AG04450 (cell line): ENCODE measurements around the gene APCDD1L. TPM values are rescaled to one million over a fixed set of nuclear protein-coding genes. Genes with fewer than 3 reads are reported as not detected.
A peak's percentile ranks its signal among the peaks of the same experiment; 100 is the strongest.

ENCODE experiments used
- CTCF ChIA-PET: fragments of 300-600, 350-600 bp; formaldehyde crosslinking; extraction: SDS; loops from one replicate; lab custom pipeline; 2022; ENCODE audit warnings: antibody characterized with exemption, inconsistent platforms; lab: Charles Lee
- POLR2A ChIA-PET: fragments of 350-600 bp; formaldehyde crosslinking; extraction: SDS; loops from one replicate; lab custom pipeline; 2021; ENCODE audit warnings: antibody characterized with exemption, inconsistent platforms; lab: Yijun Ruan, JAX
- DNase-seq: peaks from one replicate; pipeline ENCODE4 v3.0.0-alpha.2; 2011; ENCODE audit warnings: low read depth, low spot score
- H3K27ac ChIP-seq: one replicate; pipeline ENCODE4 v1.5.1; 2012; ENCODE audit warnings: low read depth, low read length, control low read depth
- H3K27me3 ChIP-seq: one replicate; pipeline ENCODE4 v1.6.0; 2012; ENCODE audit warnings: low read length; ENCODE audit not compliant: control insufficient read depth, insufficient read depth
- H3K4me3 ChIP-seq: 2 replicates; pipeline ENCODE4 v1.5.1; 2011; ENCODE audit warnings: mild to moderate bottlenecking, low read depth, low read length, control low read depth
- H3K9me3 ChIP-seq: 2 replicates; pipeline ENCODE4 v1.5.1; 2012; ENCODE audit warnings: low read length; ENCODE audit not compliant: control insufficient read depth, insufficient read depth
- polyA plus RNA-seq: library from polyadenylated mRNA; depleted of rRNA; stranded (reverse); fragments of >200 nt; gene quantifications from 2 replicates; pipeline ENCODE4 v1.2.3, GENCODE V29; 2011
- TF ChIP-seq, protein P1 (sequence below): IDR thresholded peaks from 2 replicates; pipeline ENCODE4 v1.5.1; 2011; ENCODE audit warnings: low read depth, low read length, control low read depth, inconsistent platforms

APCDD1L gene
- polyA plus RNA-seq, 1 experiment, result 8.6 TPM

DNA sequence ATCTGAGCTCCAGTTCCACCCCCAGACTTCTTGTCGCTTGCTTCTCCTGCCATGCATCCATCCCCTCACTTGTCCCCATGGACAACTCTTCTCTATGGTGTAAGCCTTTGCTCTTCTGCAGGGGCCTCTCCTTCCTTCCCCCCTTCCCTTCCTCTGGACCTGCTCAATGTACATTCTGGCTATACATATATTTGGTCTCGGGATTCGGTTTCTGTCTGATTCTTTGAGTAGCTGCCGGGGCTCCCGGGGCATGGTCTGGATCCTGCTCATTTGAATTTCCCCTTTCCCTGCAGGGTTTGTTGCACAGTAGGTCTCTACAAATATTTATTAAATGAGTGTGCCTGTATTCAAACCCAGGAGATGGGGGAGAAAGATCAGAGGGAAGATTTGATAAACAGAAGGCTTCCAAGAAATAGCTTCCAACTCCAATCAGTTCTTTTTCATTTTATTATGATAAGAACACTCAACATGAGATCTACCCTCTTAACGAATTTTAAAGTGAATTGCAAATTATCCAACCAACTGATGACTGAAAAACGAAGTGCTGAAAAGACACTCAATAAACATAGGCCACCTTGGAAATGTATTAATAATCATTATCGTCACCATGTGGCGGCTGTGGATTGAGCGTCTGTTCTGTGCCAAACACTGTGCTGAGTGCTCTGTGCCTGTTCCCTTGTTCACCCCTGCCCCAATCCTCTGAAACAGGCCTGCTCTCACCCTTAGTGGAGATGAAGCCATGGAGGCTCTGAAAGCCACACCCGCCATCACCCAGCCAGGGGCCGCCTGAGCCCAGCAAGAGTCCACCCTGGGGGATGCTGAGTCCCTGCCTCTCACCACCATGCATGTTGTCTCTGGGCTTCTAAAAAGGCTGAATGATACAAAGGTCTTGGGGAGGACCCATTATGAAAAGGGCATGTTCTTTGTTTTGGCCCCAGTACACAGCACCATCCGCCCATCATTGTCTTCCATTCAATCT is 34.3 kb upstream of the APCDD1L start:
- DNase-seq, result no peak
- Histone ChIP-seq H3K27me3 (no peaks in the 10 kb centered on the region), H3K27ac (peak overlapping the region; percentile 22), H3K9me3 (no peaks in the 10 kb centered on the region; the same call in 1 of the 2 replicates), H3K4me3 (no peak overlapping the region)
- TF ChIP-seq, protein P1, sequence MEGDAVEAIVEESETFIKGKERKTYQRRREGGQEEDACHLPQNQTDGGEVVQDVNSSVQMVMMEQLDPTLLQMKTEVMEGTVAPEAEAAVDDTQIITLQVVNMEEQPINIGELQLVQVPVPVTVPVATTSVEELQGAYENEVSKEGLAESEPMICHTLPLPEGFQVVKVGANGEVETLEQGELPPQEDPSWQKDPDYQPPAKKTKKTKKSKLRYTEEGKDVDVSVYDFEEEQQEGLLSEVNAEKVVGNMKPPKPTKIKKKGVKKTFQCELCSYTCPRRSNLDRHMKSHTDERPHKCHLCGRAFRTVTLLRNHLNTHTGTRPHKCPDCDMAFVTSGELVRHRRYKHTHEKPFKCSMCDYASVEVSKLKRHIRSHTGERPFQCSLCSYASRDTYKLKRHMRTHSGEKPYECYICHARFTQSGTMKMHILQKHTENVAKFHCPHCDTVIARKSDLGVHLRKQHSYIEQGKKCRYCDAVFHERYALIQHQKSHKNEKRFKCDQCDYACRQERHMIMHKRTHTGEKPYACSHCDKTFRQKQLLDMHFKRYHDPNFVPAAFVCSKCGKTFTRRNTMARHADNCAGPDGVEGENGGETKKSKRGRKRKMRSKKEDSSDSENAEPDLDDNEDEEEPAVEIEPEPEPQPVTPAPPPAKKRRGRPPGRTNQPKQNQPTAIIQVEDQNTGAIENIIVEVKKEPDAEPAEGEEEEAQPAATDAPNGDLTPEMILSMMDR, result no peak
- ChIA-PET POLR2A (interaction anchor here (0.7 to 1.5 kb wide), 2 partner anchors 23 to 85 kb away, joined by 3 to 10 read pairs; no protein-coding TSS in a partner anchor), CTCF (interaction anchor here (1.1 to 1.7 kb wide), 2 partner anchors 25 to 312 kb away, joined by 3 to 4 read pairs; no protein-coding TSS in a partner anchor)

- CTCF ChIA-PET, result interaction anchor here (0.8 to 1.7 kb wide), 4 partner anchors 36 to 310 kb away, joined by 3 to 4 read pairs (median 3); partner anchors contain the start of gene STX16
- DNase-seq, result no peak
- POLR2A ChIA-PET, result interaction anchor here (1.4 kb wide), 1 partner anchor 36 kb away, joined by 3 read pairs; no protein-coding TSS in a partner anchor
- H3K27me3 ChIP-seq, result no peaks in the 10 kb centered on the region
- H3K4me3 ChIP-seq, result no peak overlapping the region
- H3K27ac ChIP-seq, result no peak overlapping the region
- TF ChIP-seq, protein P1, result no peak
- peaks cover 2% of the 10 kb centered on the region for H3K9me3 ChIP-seq
Measured at GRCh38 chr20:58547623-58548475, 32.6 kb upstream of the APCDD1L start.

DNA sequence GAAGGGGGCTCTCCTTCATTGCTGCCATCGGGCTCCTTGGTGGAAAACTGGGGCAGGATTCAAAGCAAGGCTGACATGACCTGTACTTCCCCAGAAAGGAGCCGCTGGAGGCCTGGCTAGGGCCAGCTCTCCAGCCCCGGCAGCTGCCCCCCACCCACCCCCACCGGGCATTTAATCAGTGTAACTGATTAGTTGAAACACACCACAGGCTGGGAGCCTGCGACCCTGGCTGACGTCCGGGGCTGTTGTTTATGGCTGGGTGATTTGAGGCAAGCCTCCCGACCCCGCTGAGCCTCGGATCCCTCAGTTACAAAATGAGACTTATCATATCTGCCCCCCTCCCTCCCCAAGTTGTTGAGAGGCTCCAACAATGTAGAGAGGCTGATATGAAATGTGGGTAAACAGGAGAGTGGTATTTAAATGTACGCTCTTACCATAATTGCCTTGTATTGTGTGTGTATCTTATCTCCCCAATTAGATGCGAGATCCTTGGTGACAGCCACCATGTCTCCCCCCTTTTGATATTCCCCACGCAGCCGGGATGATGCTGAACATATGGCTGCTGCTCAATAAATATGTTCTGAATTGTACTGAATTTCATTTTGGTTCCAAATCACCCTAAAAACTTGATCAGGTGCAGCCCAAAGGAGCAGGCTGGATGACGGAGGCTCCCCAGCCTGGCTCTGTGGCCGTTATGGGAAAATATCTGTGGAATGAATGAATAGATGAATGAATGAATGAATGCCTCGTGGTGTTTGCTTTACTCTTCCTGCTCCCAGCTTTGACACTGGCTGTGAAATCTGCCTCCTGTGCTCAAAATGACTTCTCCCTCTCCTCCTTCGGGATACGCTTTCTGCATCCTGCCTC is 31.8 kb upstream of the APCDD1L start:
- H3K4me3 ChIP-seq, result no peak overlapping the region
- H3K27ac ChIP-seq, result no peak overlapping the region
- H3K9me3 ChIP-seq, result peaks cover 7% of the 10 kb centered on the region
- ChIA-PET POLR2A (interaction anchor here (1.4 kb wide), 1 partner anchor 35 kb away, joined by 3 read pairs; no protein-coding TSS in a partner anchor), CTCF (interaction anchor here (0.9 kb wide), 1 partner anchor 104 kb away, joined by 3 read pairs; the partner anchor contains the start of gene STX16)
- no peaks in the 10 kb centered on the region for H3K27me3 ChIP-seq
- TF ChIP-seq, protein P1, result no peak
- DNase-seq, result no peak

- TF ChIP-seq, protein P1, result no peak
- Histone ChIP-seq H3K27me3 (no peaks in the 10 kb centered on the region), H3K9me3 (peaks cover 7% of the 10 kb centered on the region; the same call in 1 of the 2 replicates), H3K27ac (no peak overlapping the region), H3K4me3 (no peak overlapping the region)
- POLR2A ChIA-PET, result no interaction called here
- DNase-seq, result no peak
- CTCF ChIA-PET, result no interaction called here
Measured at GRCh38 chr20:58546416-58546711, 31.2 kb upstream of the APCDD1L start.
